HepG2 (cell line): ENCODE results near the gene MAB21L4. TPM values are rescaled to one million over a fixed set of nuclear protein-coding genes. Genes with fewer than 3 reads are reported as not detected.
A peak's percentile ranks its signal among the peaks of the same experiment; 100 is the strongest.

ENCODE experiments used
- AKNA ChIP-seq: sonication (generic); formaldehyde crosslinking; IDR thresholded peaks from 2 replicates; pipeline ENCODE4 v1.4.0; 2020; ENCODE audit warnings: missing genetic modification reagents, borderline replicate concordance
- CCDC6 ChIP-seq: sonication (generic); formaldehyde crosslinking; IDR thresholded peaks from 2 replicates; pipeline ENCODE4 v1.8.1; 2022; ENCODE audit warnings: mild to moderate bottlenecking, missing genetic modification reagents, moderate library complexity
- EEA1 ChIP-seq: sonication (generic); formaldehyde crosslinking; IDR thresholded peaks from 2 replicates; pipeline ENCODE4 v1.5.1; 2020; ENCODE audit warnings: mild to moderate bottlenecking, missing genetic modification reagents, borderline replicate concordance
- HDAC2 ChIP-seq: sonication (generic); formaldehyde crosslinking; IDR thresholded peaks from 2 replicates; pipeline ENCODE4 v1.4.0; 2020; ENCODE audit warnings: missing genetic modification reagents
- HMG20A ChIP-seq: IDR thresholded peaks from 2 replicates; pipeline ENCODE4 v1.6.1; 2016; ENCODE audit warnings: borderline replicate concordance
- MLX ChIP-seq: IDR thresholded peaks from 2 replicates; pipeline ENCODE4 v1.6.1; 2016
- MTA1 ChIP-seq: sonication (generic); formaldehyde crosslinking; IDR thresholded peaks from 2 replicates; pipeline ENCODE4 v1.4.0; 2020; ENCODE audit warnings: missing genetic modification reagents, mild to moderate bottlenecking, borderline replicate concordance
- NFIC ChIP-seq: IDR thresholded peaks from 2 replicates; pipeline ENCODE4 v1.6.1; 2012; ENCODE audit warnings: mild to moderate bottlenecking, low read length, inconsistent platforms
- PHF20 ChIP-seq: sonication (generic); formaldehyde crosslinking; IDR thresholded peaks from 2 replicates; pipeline ENCODE4 v1.5.0; 2020; ENCODE audit warnings: mild to moderate bottlenecking, missing genetic modification reagents
- SMC3 ChIP-seq: IDR thresholded peaks from 2 replicates; pipeline ENCODE4 v1.6.1; 2011; ENCODE audit warnings: low read length, improper control_type of control experiment
- ZBTB4 ChIP-seq: sonication (generic); formaldehyde crosslinking; IDR thresholded peaks from 2 replicates; pipeline ENCODE4 v1.4.0; 2020; ENCODE audit warnings: missing genetic modification reagents, mild to moderate bottlenecking, borderline replicate concordance
- ZNF207 ChIP-seq: fragments of 450-650 bp; IDR thresholded peaks from 2 replicates; pipeline ENCODE4 v1.6.1; 2016; ENCODE audit warnings: antibody characterized with exemption, borderline replicate concordance
- ZNF3 ChIP-seq: IDR thresholded peaks from 2 replicates; pipeline ENCODE4 v1.7.0; 2017; ENCODE audit warnings: inconsistent platforms
- ZNF432 ChIP-seq: sonication (generic); formaldehyde crosslinking; IDR thresholded peaks from 2 replicates; pipeline ENCODE4 v1.5.0; 2020; ENCODE audit warnings: missing genetic modification reagents, mild to moderate bottlenecking, borderline replicate concordance
- ZNF772 ChIP-seq: sonication (generic); formaldehyde crosslinking; IDR thresholded peaks from 2 replicates; pipeline ENCODE4 v1.5.0; 2020; ENCODE audit warnings: mild to moderate bottlenecking, missing genetic modification reagents
- ZNF773 ChIP-seq: sonication (generic); formaldehyde crosslinking; IDR thresholded peaks from 2 replicates; pipeline ENCODE4 v1.4.0; 2020; ENCODE audit warnings: missing genetic modification reagents, borderline replicate concordance
- polyA plus RNA-seq, 8 experiments: library from polyadenylated mRNA; depleted of rRNA in 3 of 8; stranded (reverse) in 7 of 8; unstranded in 1 of 8; fragments of >200 nt; fragmentation: Illumina TruSeq in 4 of 8; extraction: Trizol in 4 of 8; gene quantifications; 2 replicates each; pipeline versions ENCODE4 v1.2.1 to v1.2.3, GENCODE V29; 2011 to 2016; ENCODE audit warnings: low read depth in 4 of 8, missing spikeins in 1 of 8, mixed read lengths in 1 of 8; ENCODE audit not compliant: insufficient read depth in 1 of 8
- total RNA-seq, 5 experiments: library from RNA; depleted of rRNA; stranded (reverse); fragments of >200 nt; fragmentation: Illumina TruSeq; extraction: Trizol; gene quantifications; 2 replicates each; pipeline ENCODE4 v1.2.3, GENCODE V29; 2016; ENCODE audit warnings: low read depth in 1 of 5

The MAB21L4 gene
- total and polyA plus RNA-seq, 2 of the 13 experiments (the other 11 are each of a cell fraction or from before 2014, with no cell fraction given) = 3.0 to 14.0 TPM

GRCh38 chr2:240896871-240897692, 1.1 kb upstream of the MAB21L4 start (continued):
- TF ChIP-seq MLX (CRISPR knock-in tag) (no peak), ZBTB4 (CRISPR knock-in tag) (no peak), ZNF432 (CRISPR knock-in tag) (no peak), PHF20 (CRISPR knock-in tag) (no peak), ZNF207 (no peak), CCDC6 (CRISPR knock-in tag) (no peak), EEA1 (CRISPR knock-in tag) (no peak), SMC3 (no peak), ZNF773 (no peak), MTA1 (CRISPR knock-in tag) (peak; percentile 64; the same call in 1 of the 2 replicates), NFIC (no peak), ZNF772 (CRISPR knock-in tag) (no peak), AKNA (CRISPR knock-in tag) (no peak), HMG20A (no peak), ZNF3 (no peak), HDAC2 (CRISPR knock-in tag) (peak; percentile 60)
